Measurements from ENCODE around the gene XRCC6.
"Not testable (repeated sequence)": the region's sequence is repeated elsewhere in the genome, so short reads cannot be mapped to it uniquely, and the experiment has no call there.

XRCC6 gene

GRCh38 chr22:41612603-41613306 is 8.3 kb upstream of the XRCC6 start:
- in situ Hi-C loops (cut with MboI; ENCODE audit: low pct_unique_long_range_greater_than_20kb, low sequenced_read_pairs, unreplicated experiment): no loop called here
- no peak for DNase-seq (ENCODE audit: low spot score)
- TF ChIP-seq CTCF (IDR thresholded peaks at IDR 0.05; ENCODE audit: extremely low read depth, insufficient read depth, missing control alignments): no peak

GRCh38 chr22:41613456-41613855 is 7.6 kb upstream of the XRCC6 start:
- DNase-seq (ENCODE audit: low spot score): no peak
- in situ Hi-C loops (cut with MboI; ENCODE audit: low pct_unique_long_range_greater_than_20kb, low sequenced_read_pairs, unreplicated experiment): no loop called here
- TF ChIP-seq CTCF (IDR thresholded peaks at IDR 0.05; ENCODE audit: extremely low read depth, insufficient read depth, missing control alignments): no peak

GRCh38 chr22:41619979-41620588 is 1.0 kb upstream of the XRCC6 start:
- in situ Hi-C loops (cut with MboI; ENCODE audit: low pct_unique_long_range_greater_than_20kb, low sequenced_read_pairs, unreplicated experiment): no loop called here
- no peak for TF ChIP-seq CTCF (IDR thresholded peaks at IDR 0.05; ENCODE audit: extremely low read depth, insufficient read depth, missing control alignments)
- DNase-seq (ENCODE audit: low spot score): no peak

- DNase-seq (ENCODE audit: low spot score): no peak
- in situ Hi-C loops (cut with MboI; ENCODE audit: low pct_unique_long_range_greater_than_20kb, low sequenced_read_pairs, unreplicated experiment): no loop called here
- no peak for TF ChIP-seq CTCF (IDR thresholded peaks at IDR 0.05; ENCODE audit: extremely low read depth, insufficient read depth, missing control alignments)
These were observed 451 bp upstream of the XRCC6 start, which contains the start of gene DESI1 for GRCh38 chr22:41620589-41621098. Gene DESI1, minus strand, starts transcription at chr22:41621043. Its CDS starts 204 bp downstream, at chr22:41620839.

- in situ Hi-C loops (cut with MboI; ENCODE audit: low pct_unique_long_range_greater_than_20kb, low sequenced_read_pairs, unreplicated experiment): no loop called here
- no peak for DNase-seq (ENCODE audit: low spot score)
- TF ChIP-seq CTCF (IDR thresholded peaks at IDR 0.05; ENCODE audit: extremely low read depth, insufficient read depth, missing control alignments): no peak
These were observed 750 bp downstream of the XRCC6 start for GRCh38 chr22:41621911-41622179.

- TF ChIP-seq CTCF (IDR thresholded peaks at IDR 0.05; ENCODE audit: extremely low read depth, insufficient read depth, missing control alignments): no peak
- no peak for DNase-seq (ENCODE audit: low spot score)
- in situ Hi-C loops (cut with MboI; ENCODE audit: low pct_unique_long_range_greater_than_20kb, low sequenced_read_pairs, unreplicated experiment): no loop called here
These were observed 4.5 kb downstream of the XRCC6 start for GRCh38 chr22:41625577-41625976.

GRCh38 chr22:41631115-41631514 is 10.0 kb downstream of the XRCC6 start:
- in situ Hi-C loops (cut with MboI; ENCODE audit: low pct_unique_long_range_greater_than_20kb, low sequenced_read_pairs, unreplicated experiment); DNase-seq (ENCODE audit: low spot score): not testable (repeated sequence)

GRCh38 chr22:41631615-41632014 is 10.5 kb downstream of the XRCC6 start:
- in situ Hi-C loops (cut with MboI; ENCODE audit: low pct_unique_long_range_greater_than_20kb, low sequenced_read_pairs, unreplicated experiment); DNase-seq (ENCODE audit: low spot score): not testable (repeated sequence)

GRCh38 chr22:41634610-41635009 is 13.5 kb downstream of the XRCC6 start:
- DNase-seq (ENCODE audit: low spot score); in situ Hi-C loops (cut with MboI; ENCODE audit: low pct_unique_long_range_greater_than_20kb, low sequenced_read_pairs, unreplicated experiment): not testable (repeated sequence)

All from GM13977 (cell line).